Upper lobe of left lung (tissue), 6 donors: Measurements from ENCODE around the gene CCDC33. TPM values are rescaled to one million over a fixed set of nuclear protein-coding genes. Genes with fewer than 3 reads are reported as not detected.

Experiments
- ATAC-seq, 2 donors: fragments of 200-7000 bp; cut with Tn5 transposase; one replicate each; pipeline ENCODE4 v1.9.1; 2022; ENCODE audit warnings: mild to moderate bottlenecking in 2 of 2, moderate library complexity in 2 of 2; ENCODE audit not compliant: low FRiP score in 2 of 2
- DNase-seq, 2 donors: peaks; one replicate each; pipeline ENCODE4 v3.0.0-alpha.2; 2019 to 2020
- H3K27ac ChIP-seq, 4 donors: fragments of 200-600 bp; sonication (generic); one replicate each; pipeline ENCODE4 v1.5.1; 2016 to 2019
- H3K27me3 ChIP-seq, 4 donors: fragments of 200-600 bp; sonication (generic); one replicate each; pipeline ENCODE4 v1.5.1; 2017 to 2019
- H3K36me3 ChIP-seq, 4 donors: fragments of 200-600 bp; sonication (generic); one replicate each; pipeline ENCODE4 v1.5.1; 2016 to 2019
- H3K4me1 ChIP-seq, 4 donors: fragments of 200-600 bp; sonication (generic); one replicate each; pipeline ENCODE4 v1.5.1; 2018 to 2019
- H3K4me3 ChIP-seq, 4 donors: fragments of 200-600 bp; sonication (generic); one replicate each; pipeline ENCODE4 v1.5.1; 2017 to 2019; ENCODE audit warnings: mild to moderate bottlenecking in 2 of 4, moderate library complexity in 1 of 4
- H3K9me3 ChIP-seq, 4 donors: fragments of 200-600 bp; sonication (generic); one replicate each; pipeline ENCODE4 v1.5.1; 2018 to 2019
- EP300 ChIP-seq, 4 donors: sonication (generic); formaldehyde crosslinking; IDR thresholded peaks; one replicate each; pipeline ENCODE4 v1.5.1; 2017; ENCODE audit warnings: antibody characterized with exemption in 4 of 4, control low read depth in 2 of 4
- POLR2A ChIP-seq, 4 donors: fragments of 450-650 bp; IDR thresholded peaks; one replicate each; pipeline ENCODE4 v1.5.1; 2016 to 2017; ENCODE audit warnings: antibody characterized with exemption in 4 of 4, mild to moderate bottlenecking in 2 of 4
- POLR2AphosphoS5 ChIP-seq, 2 donors: sonication (generic); formaldehyde crosslinking; IDR thresholded peaks; one replicate each; pipeline ENCODE4 v1.5.1; 2017; ENCODE audit warnings: antibody characterized with exemption in 2 of 2
- WGBS, 2 donors: methylation state at CpG; one replicate each; pipeline ENCODE4 v1.1.5; 2017 to 2018; 5-methylcytosine and 5-hydroxymethylcytosine counted together
- total RNA-seq, 6 donors: library from RNA; depleted of rRNA in 4 of 6; stranded (reverse); fragments of >200 nt in 4 of 6; gene quantifications; one replicate each; pipeline versions ENCODE4 v1.1.0 to v1.2.1, GENCODE V29; 2016 to 2021
- TF ChIP-seq, protein P1 (sequence below), 6 experiments: fragments of 450-650 bp in 4 of 6; fragments of 200-600 bp in 2 of 6; sonication (generic) in 2 of 6; IDR thresholded peaks; one replicate each; pipeline ENCODE4 v1.5.1; 2016 to 2019; ENCODE audit warnings: antibody characterized with exemption in 6 of 6
- donor health status: DM: no; HTN: no; CAD: no; lungs with moderate emphysema.
- donor health status: DM: no; HTN: yes; CAD: no; lungs with severe emphysema.

Gene CCDC33
- total RNA-seq, 6 donors from 2014 or later = 3.8 to 43.4 (median 4.2) TPM; not detected in 1

DNA sequence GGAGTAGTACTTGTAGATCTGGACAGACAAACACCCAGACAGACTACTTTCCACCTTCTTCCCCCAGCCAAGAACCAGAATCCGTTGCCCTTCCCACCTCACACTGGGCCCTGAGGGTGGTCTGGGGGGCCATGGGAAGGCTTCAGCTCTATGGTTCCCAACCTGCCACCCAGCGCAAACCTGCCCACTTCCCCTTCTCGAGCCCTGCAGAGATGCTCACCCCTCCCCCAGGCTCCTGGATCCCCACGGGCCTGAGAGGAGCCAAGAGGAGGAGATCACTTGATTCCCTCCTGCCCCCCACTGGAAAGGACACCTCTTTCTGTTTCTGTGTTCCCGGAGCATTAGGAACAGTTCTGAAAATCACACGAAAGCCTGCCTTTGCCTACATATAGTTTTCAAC, 42.2 kb upstream of the CCDC33 start:
- TF ChIP-seq POLR2A (IDR thresholded peaks at IDR 0.05) (no peak), EP300 (IDR thresholded peaks at IDR 0.05) (no peak), POLR2AphosphoS5 (IDR thresholded peaks at IDR 0.05) (no peak)
- TF ChIP-seq, protein P1, sequence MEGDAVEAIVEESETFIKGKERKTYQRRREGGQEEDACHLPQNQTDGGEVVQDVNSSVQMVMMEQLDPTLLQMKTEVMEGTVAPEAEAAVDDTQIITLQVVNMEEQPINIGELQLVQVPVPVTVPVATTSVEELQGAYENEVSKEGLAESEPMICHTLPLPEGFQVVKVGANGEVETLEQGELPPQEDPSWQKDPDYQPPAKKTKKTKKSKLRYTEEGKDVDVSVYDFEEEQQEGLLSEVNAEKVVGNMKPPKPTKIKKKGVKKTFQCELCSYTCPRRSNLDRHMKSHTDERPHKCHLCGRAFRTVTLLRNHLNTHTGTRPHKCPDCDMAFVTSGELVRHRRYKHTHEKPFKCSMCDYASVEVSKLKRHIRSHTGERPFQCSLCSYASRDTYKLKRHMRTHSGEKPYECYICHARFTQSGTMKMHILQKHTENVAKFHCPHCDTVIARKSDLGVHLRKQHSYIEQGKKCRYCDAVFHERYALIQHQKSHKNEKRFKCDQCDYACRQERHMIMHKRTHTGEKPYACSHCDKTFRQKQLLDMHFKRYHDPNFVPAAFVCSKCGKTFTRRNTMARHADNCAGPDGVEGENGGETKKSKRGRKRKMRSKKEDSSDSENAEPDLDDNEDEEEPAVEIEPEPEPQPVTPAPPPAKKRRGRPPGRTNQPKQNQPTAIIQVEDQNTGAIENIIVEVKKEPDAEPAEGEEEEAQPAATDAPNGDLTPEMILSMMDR (IDR thresholded peaks at IDR 0.05) = no peak
- no peak for ATAC-seq
- DNase-seq = no peak
- Histone ChIP-seq H3K4me3 (no peak overlapping the region), H3K9me3 (no peaks in the 10 kb centered on the region), H3K36me3 (no peaks in the 10 kb centered on the region), H3K27me3 (no peaks in the 10 kb centered on the region), H3K4me1 (peaks cover 8 to 12% (median 10%) of the 10 kb centered on the region in 4 donors), H3K27ac (no peak overlapping the region)
- 72 to 81% methylated on average over 6 of the region's 6 CpGs for WGBS, 2 donors

- Histone ChIP-seq H3K27ac (no peak overlapping the region), H3K9me3 (no peaks in the 10 kb centered on the region), H3K4me1 (peaks cover 8 to 12% (median 10%) of the 10 kb centered on the region in 4 donors), H3K27me3 (no peaks in the 10 kb centered on the region), H3K4me3 (no peak overlapping the region), H3K36me3 (no peaks in the 10 kb centered on the region)
- TF ChIP-seq POLR2A (IDR thresholded peaks at IDR 0.05) = no peak
- TF ChIP-seq, protein P1 (IDR thresholded peaks at IDR 0.05) = no peak
- no peak for TF ChIP-seq POLR2AphosphoS5 (IDR thresholded peaks at IDR 0.05)
- TF ChIP-seq EP300 (IDR thresholded peaks at IDR 0.05) = no peak
- DNase-seq = no peak
- no peak for ATAC-seq
- WGBS, 2 donors = 90 to 95% methylated on average over 10 to 12 of the region's 13 CpGs
Observed at GRCh38 chr15:74194572-74195559, 41.3 kb upstream of the CCDC33 start.

DNA sequence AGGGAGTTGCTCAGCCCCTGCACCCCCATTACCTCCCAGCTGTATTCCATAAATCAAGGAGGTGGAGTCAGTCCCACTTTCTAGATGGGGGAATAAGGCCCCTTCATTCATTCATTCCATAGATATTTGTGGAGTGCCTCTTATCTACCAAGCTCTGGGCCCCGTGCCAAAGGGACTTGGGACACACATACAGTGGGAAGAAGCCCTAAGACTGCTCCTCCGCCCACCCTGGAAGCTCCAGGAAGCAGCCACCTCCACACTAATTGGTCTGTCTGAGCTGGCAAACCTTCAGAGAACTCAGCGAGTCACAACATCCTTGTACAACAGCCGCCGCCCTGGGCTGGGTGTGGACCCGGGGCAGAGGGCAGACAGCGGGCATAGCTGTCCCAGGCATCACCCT, 40.0 kb upstream of the CCDC33 start:
- Histone ChIP-seq H3K27ac (no peak overlapping the region), H3K4me1 (peaks cover 9 to 18% (median 14%) of the 10 kb centered on the region in 4 donors), H3K9me3 (no peaks in the 10 kb centered on the region), H3K27me3 (no peaks in the 10 kb centered on the region), H3K36me3 (no peaks in the 10 kb centered on the region), H3K4me3 (no peak overlapping the region)
- DNase-seq (peak in 1 of 2 donors; percentile 51), ATAC-seq (peak in 1 of 2 donors; percentile 38)
- 30 to 40% methylated on average over 1 to 7 of the region's 7 CpGs for WGBS, 2 donors
- TF ChIP-seq, protein P1 (IDR thresholded peaks at IDR 0.05) = no peak
- TF ChIP-seq POLR2AphosphoS5 (IDR thresholded peaks at IDR 0.05) (no peak), EP300 (IDR thresholded peaks at IDR 0.05) (no peak), POLR2A (IDR thresholded peaks at IDR 0.05) (no peak)

DNA sequence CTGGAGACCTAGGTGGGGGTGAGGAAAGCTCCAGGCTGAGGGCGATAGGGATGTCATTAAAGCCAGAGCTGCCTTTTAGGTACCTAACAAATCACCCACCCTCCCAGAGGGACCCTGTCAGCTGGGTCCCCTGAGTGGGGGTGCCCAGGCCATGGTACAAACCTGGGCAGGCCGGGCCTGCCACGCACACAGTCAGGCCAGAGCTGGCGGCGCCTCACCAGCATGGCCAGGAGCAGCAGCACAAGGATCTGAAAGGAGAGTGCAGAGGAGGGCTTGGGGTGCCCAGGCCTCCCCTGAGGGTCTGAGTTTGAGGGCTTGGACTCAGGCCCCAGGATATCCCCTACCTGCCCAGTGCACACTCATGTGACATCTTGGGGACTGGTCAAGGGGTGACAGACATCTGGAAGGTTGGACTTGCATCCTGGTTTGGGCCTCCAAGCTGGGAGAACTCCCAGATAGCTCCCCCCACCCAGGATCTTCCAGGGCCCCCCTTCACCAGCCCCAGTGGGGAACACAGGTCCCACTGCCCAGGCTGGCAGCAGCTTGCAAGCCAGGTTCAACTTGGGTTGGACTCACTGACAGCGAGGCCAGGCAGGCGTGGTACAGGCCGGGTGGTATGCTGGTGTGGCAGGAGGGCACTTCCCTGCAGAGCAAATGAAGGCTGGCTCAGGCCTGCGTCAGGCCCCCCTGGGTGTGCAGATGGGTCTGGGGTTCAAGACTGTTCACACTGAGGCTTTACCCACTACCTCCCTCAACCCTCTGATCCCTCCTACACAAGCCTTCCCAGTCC, 38.8 kb upstream of the CCDC33 start:
- no peak overlapping the region for H3K27ac ChIP-seq
- no peak overlapping the region for H3K4me3 ChIP-seq
- WGBS, 2 donors = 97% methylated on average over 9 of the region's 9 CpGs; no CpG with 5 or more reads in 1 of the 2 donors
- TF ChIP-seq POLR2A (IDR thresholded peaks at IDR 0.05) = no peak
- TF ChIP-seq POLR2AphosphoS5 (IDR thresholded peaks at IDR 0.05) = no peak
- TF ChIP-seq, protein P1 (IDR thresholded peaks at IDR 0.05) = no peak
- TF ChIP-seq EP300 (IDR thresholded peaks at IDR 0.05) = no peak
- no peak for ATAC-seq
- no peaks in the 10 kb centered on the region for H3K27me3 ChIP-seq
- H3K36me3 ChIP-seq = no peaks in the 10 kb centered on the region
- H3K9me3 ChIP-seq = no peaks in the 10 kb centered on the region
- H3K4me1 ChIP-seq = peaks cover 9 to 18% (median 14%) of the 10 kb centered on the region in 4 donors
- no peak for DNase-seq
